HG03565 (cell line): ENCODE results near the gene MTO1.
"Not testable (repeated sequence)": the region's sequence is repeated elsewhere in the genome, so short reads cannot be mapped to it uniquely, and the experiment has no call there.

Experiments
- ATAC-seq: cut with Tn5 transposase; IDR thresholded peaks from one replicate; pipeline ENCODE4 v1.9.1; 2021; ENCODE audit warnings: mild to moderate bottlenecking, moderate library complexity; ENCODE audit not compliant: unreplicated experiment

MTO1 gene

GRCh38 chr6:73523434-73524123 lies 62.0 kb downstream of the MTO1 start:
- ATAC-seq: peak; percentile 42

GRCh38 chr6:73525546-73526330 lies 64.2 kb downstream of the MTO1 start:
- ATAC-seq: no peak

- ATAC-seq: no peak
Measured at GRCh38 chr6:73528897-73529296, 67.4 kb downstream of the MTO1 start.

GRCh38 chr6:73532293-73532692 lies 70.8 kb downstream of the MTO1 start:
- no peak for ATAC-seq

GRCh38 chr6:73534628-73535027 lies 73.1 kb downstream of the MTO1 start:
- no peak for ATAC-seq

GRCh38 chr6:73537677-73538076 lies 76.1 kb downstream of the MTO1 start:
- peak; percentile 45 for ATAC-seq

- no peak for ATAC-seq
Measured at GRCh38 chr6:73538116-73538779, 76.7 kb downstream of the MTO1 start.

GRCh38 chr6:73542481-73542880 lies 80.9 kb downstream of the MTO1 start:
- not testable (repeated sequence) for ATAC-seq

- no peak for ATAC-seq
Measured at GRCh38 chr6:73542891-73543290, 81.4 kb downstream of the MTO1 start.

GRCh38 chr6:73547036-73547435 lies 85.5 kb downstream of the MTO1 start:
- no peak for ATAC-seq

GRCh38 chr6:73548458-73549446 lies 87.2 kb downstream of the MTO1 start:
- no peak for ATAC-seq

- ATAC-seq: not testable (repeated sequence)
Measured at GRCh38 chr6:73551115-73551514, 89.6 kb downstream of the MTO1 start.

- not testable (repeated sequence) for ATAC-seq
Measured at GRCh38 chr6:73555380-73555949, 93.9 kb downstream of the MTO1 start.

GRCh38 chr6:73556836-73557235 lies 95.3 kb downstream of the MTO1 start:
- no peak for ATAC-seq
